GM19035 (cell line): ENCODE measurements around the gene COG5.

ENCODE experiments used
- ATAC-seq: cut with Tn5 transposase; IDR thresholded peaks from one replicate; pipeline ENCODE4 v1.9.1; 2021; ENCODE audit not compliant: unreplicated experiment

COG5 gene

DNA sequence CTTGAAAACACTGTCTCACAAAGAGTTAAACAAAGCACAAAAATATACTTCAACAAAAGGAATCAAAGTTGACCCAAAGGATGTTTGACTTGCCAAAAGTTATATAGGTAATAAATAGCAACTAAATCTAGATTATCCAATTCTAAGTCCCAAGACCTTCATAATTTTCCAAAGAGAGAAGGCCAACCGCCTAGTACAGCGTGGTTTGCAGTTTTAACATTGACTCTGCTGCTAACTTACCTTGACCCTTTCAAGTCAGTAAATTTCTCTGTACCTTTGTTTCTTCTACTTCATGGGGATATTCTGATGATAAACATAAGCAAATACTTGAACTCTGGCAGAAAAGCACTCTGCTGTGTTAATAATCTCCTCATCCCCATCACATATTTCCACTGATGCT is 95.7 kb downstream of the COG5 start:
- no peak for ATAC-seq

DNA sequence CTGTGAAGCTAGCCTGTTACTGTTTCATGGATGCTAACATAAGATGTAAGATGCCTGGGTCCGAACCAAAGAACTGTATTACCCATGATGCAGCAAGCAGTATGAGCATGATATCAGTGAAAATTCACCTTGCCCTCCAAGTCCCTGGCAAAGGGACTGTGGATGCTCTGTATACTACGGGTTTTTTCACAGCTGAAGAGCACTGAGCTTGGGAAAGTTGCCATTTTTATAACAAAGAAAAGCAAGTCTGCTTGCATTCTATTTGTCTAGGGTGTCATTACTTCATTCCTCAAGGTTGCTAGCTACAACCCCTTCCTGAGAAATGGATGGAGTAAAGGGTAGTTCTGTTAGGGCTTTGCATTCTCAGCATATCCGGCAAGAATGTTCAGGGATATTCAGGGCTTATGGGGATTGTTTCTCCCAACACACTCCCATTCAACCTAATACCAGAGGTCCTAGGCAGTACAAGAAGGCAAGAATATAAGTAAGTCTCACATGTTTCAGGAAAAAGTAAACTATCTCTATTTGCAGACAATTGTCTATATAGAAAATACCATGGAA is 99.0 kb downstream of the COG5 start:
- no peak for ATAC-seq

DNA sequence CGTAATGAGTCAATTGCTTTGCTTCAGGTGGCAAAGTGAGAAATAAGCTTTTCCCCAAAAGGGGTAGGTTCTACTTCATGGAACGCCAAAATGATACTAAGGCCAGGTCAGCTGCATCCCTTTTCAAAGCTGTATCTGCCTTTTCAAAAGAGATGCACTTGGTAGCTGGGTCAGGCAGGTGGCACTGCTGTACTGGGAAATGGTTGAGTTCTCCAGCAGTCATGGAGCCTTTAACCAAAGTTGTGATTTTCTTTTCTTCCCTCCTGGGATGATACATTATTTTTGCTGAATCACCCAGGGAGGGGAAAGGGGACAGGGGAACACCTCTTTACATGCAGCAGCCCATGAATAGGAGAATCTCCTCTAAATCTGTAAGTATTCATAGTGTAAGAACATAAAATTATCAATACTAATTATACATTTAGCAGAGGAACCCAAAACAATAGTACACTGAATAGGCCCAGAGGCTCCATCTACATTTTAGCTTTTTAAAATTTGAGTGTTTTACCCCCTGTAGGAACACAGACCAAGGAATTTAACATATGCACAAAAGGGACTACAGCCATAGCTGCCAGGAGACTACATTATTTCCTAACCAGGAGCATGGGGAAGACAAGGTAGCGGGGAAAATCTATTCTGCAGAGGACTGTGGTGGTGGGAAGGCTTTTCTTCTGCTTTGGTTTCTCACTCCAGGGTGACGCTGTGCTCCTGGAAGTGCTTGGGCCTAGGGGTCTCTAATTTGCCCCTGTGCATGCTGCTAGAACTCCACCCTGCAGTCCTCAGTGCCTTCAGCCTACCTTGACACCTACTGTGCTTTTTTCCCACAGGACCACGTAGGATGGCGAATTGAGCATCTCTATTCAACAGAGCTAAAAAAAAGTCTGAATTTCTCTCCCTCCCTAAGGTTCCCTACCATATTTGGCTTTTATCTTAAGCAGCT is 100.3 kb downstream of the COG5 start:
- no peak for ATAC-seq

DNA sequence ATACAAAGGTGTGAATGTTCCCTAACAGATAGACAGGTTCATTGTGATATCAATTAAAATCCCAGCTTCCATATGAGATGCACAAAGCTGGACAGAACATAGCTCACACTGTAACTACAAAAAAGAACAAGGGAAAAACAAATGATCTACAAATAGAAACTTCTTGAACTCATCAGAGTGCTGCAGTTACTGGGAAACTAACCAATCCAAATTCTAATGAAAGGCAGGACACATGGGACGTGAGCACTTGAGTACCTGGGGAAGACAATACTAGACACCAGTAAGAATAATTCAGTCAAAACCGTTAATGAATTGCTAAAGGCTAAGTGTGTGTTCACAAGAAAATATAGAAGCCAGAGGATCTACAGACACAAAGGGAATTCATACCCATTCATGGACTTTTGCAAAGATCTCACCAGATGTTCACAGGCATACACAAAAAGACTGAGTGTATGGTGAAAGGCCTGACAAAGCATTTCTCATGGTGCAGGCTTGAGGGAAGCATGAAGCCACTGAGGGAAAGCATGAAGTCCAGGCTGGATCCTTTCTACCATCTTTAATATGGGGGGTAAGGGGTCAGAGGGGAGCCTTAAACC is 101.7 kb downstream of the COG5 start:
- ATAC-seq = no peak

DNA sequence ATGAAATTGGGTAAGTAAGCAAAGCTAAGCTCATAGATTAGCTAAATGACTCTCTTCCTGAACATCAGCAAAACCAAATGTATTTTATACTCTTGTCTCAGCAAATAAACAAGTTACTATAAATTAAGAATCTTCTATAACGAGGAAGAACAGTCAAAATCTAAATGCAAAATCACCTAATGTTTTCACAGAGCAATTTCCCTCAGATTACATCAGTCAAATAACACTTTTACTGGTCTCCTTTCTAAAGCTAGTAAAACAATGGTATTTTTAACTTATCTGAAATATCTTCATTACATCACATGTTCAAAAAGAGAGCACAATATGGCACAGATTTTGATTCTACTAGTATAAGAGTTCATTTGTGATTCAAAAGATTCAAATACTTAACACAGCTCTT is 110.3 kb downstream of the COG5 start:
- ATAC-seq = no peak

DNA sequence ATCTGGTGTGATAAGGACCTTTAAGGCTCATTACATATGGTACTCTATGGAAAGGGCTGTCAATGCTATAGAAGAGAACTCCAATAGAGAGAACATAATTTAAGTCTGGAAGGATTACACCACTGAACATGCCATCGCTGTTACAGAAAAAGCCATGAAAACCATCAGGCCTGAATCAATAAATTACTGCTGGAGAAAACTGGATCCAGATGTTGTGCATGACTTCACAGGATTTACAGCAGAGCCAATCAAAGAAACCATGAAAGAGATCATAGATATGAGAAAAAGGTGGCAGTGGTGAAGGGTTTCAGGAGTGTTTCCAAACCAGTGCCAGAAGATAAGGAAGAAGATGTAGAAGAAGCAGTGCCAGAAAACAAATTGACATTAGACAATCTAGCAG is 112.8 kb downstream of the COG5 start:
- no peak for ATAC-seq

DNA sequence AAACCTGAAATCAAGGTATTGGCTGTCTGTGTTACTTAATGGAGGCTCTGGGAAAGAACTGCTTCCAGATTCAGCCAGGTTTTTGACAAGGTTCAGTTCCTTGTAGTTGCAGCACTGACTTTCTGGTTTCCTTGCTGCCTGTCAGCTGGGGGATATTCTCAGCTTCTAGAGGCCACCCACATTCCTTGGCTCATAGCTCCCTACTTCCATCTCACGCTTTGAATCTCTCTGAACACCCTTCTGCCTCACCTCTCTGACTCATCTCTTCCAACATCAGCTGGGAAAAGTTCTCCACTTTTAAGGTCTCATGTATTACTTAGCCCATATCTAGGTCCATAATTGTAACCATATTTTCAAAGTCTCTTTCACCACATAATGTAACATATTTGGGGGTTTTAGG is 116.7 kb downstream of the COG5 start:
- no peak for ATAC-seq

DNA sequence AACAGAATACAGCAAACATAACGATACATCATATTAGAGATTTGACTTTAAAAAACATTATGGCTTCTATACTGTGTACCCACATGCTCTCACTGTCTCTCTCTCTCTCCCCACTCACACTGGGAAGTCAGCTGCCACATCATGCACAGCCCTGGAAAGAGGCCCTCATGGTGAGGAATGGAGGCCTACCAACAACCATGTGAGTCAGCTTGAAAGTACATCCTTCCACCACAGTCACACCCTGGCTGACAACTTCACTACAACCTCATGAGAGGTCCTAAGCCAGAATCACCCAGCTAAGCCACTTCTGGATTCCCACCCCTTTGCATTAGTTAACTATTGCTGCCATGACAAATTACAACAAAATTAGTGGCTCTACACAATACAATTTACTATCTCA is 117.2 kb downstream of the COG5 start:
- ATAC-seq = no peak

DNA sequence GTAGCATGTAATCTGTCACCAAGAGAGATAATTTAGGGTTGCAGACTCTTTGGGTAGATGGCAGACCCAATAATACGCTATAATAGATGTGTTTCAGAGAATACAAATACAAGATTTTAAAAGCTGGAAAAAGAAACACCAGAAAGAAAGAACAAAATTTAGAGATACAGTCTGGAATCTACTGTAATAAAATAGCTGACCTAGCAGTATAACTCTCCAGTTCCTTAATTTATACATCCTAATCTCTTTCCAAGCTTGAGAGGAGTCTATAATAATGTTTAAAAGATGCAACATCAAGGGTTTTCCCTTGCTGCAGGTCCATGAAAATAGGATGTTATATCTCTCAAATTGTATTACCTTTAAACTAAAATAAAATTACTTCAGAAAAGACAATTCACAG is 121.0 kb downstream of the COG5 start:
- no peak for ATAC-seq

DNA sequence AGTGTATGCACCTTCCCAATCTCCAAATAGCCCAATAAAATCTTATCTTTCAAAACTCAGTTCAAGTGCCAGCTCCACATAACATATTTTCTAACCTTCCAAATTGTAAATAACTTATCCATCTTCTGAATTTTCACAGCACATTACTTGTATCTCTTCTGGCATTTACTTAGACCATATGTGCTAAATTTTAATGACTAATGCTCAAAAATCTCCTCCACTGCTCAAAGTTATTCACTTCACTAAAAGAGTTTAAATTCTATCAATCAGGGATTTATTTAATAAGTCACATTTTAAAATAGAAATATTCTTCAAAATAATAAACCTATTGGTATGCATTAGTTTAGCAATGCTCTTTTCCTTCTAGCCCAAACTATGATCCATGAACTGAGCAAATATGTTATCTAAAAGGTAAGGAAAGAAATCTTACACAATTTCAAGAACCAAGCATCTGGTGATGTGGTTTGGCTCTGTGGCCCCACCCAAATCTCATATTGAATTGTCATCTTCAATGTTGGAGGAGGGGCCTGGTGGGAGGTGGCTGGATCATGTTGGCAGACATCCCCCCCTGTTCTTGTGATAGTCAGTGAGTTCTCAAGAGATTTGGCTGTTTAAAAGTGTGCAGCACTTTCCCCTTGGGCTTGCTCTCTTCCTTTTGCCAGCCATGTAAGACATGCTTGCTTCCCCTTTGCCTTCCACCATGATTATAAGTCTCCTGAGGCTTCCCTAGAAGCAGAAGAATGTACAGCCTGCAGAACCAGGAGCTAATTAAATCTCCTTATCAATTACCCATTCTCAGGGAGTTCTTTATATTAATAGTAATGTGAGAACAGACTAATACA is 121.9 kb downstream of the COG5 start:
- ATAC-seq = no peak

DNA sequence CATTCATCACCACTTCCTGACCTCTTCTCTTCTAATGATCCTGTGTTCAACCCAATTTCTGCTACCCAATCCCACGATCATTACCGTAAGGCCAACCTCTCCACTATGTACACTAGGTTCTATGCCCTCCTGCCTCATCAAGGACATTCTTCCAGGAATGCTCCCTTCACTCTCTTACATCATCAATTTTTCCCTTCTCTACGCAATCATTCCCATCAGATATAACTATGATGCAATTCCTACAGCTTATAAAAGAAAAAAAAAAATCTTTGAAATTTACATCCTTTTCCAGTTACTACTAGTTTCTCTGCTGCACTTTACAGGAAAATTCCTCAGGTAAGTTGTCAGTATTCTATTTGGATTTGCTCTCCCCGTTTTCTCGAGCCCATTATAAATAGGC is 124.7 kb downstream of the COG5 start:
- no peak for ATAC-seq

DNA sequence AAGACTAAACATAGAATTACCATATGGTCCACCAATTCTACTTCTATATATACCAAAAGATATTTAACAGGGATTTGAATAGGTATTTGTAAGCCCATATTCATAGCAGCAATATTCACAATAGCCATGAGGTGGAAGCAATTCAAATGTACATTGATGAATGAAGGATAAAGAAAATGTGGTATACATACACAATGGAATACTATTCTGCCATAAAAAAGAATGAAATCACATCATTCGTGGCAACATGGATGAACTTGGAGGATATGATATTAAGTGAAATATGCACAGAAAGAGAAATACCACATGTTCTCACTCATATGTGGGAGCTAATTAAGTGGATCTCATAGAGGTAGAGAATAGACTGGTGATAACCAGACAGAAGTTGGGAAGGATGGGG is 128.0 kb downstream of the COG5 start:
- ATAC-seq = no peak

DNA sequence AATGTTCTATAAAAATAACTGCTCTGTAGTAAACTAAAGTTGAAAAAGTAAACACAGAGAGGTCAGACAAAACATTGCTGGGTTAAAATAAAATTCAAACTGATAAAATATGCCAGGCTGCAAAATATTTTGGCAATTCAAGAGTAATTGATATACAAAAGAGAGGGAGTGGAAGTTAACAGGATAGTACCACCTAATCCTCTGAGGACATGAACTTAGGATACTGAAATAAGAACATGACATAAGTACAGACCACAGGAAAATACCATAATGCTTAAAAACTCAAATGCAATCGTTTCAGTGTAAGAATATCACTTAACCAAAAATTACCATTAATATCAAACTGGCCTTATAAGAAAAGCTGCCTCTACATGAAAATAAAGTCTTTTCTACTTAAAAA is 131.5 kb downstream of the COG5 start:
- no peak for ATAC-seq

DNA sequence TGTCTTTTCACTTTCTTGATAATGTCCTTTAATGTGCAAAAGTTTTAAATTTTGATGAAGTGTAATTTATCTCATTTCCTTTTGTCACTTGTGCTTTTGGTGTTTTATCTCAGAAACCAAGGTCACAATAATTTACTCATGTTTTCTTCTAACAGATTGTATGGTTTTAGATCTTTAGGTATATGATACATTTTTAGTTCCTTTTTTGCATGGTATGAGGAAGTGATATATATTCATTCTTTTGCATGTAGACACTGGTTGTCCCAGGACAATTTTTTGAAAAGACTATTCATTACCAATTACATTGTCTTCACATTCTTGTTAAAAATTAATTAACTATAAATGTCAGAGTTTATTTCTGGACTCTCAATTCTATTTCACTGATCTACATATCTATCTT is 133.7 kb downstream of the COG5 start:
- no peak for ATAC-seq

DNA sequence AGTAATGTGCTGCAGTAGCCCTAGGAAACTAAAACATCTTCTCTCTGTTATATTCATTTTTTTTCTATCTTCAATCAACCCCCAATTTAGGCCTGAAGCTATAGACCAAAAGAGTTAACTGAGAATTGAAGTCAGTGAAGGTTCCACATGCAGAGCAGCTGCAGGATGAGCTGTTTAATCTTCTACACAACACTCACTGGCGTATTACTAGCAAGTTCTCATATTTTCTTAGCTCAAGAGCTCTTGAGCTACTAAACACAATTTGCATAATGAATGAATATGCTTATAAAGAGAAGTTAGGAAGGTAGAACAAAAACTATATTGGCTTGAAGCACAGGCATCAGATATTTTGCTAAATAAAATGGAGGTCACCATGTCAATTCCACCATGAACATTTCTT is 135.1 kb downstream of the COG5 start:
- ATAC-seq = no peak

DNA sequence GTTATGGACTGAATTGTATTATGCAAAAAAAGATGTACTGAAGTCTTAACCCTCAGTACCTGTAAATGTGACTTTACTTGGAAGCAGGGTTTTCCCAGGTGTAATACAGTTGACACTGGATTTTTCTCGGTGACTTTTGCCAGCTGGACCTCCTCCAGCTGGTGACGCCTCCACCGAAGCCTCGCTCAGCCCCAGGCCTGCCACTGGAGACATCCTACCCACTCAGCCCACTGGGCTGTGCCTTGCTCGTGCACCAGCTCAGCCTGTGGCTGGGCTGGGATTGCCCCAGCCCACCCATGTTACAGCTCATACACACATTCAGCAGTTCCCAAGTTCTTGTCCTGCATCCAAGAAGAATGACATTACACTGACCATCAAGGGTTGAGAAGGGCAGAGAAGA is 136.3 kb downstream of the COG5 start:
- ATAC-seq = no peak

DNA sequence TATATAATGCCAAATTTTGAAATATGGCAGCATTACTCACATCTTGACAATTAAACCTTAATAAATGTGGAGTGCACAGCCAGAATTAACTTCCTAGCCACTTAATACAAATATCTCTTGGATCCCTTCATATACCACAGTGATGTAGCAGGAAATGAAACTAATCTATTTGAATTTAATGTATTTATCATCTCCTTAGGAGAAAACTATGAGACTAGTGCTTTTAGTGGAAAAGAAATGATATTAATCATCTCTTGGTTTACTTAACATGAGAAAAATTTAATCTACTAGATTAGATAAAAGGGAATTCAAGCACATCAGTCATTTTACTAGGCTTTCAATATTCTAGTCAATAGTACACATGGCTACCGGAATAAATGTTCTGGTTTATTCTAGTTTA is 149.5 kb downstream of the COG5 start:
- no peak for ATAC-seq

DNA sequence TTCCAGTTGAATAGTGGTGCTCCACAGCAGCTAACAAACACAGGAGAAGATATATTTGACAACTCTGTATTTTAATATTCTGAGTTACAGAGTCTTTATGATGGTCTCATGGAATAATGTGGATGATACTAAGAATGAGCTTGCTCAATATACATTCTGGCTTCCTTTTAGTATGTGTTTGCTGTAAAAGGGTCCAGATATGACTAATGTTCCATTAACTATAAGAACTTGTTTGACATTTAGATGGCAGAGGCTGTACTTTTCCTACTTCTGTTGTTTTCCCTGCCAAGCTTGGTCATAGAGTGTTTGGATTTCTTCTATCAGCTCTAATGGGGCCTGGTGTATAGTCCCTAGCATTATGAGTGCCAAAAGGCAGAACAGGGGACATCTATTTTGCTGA is 155.4 kb downstream of the COG5 start:
- no peak for ATAC-seq

DNA sequence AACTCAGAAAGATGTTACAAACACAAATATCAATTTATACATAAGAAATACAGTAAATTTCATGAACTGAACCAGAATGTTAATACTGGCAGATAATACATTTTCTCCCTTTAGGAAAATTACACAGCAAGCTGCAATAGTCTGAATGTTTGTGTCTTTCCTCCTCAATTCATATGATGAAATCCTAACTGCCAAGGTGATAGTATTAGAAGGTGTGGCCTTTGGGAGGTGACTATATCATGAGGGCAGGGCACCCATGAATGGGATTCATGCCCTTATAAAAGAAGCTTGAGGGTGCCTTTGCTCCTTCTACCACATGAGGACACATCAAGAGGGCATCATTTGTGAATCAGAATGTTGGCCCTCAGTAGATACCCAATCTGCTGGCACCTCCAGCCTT is 158.2 kb downstream of the COG5 start:
- ATAC-seq = no peak

DNA sequence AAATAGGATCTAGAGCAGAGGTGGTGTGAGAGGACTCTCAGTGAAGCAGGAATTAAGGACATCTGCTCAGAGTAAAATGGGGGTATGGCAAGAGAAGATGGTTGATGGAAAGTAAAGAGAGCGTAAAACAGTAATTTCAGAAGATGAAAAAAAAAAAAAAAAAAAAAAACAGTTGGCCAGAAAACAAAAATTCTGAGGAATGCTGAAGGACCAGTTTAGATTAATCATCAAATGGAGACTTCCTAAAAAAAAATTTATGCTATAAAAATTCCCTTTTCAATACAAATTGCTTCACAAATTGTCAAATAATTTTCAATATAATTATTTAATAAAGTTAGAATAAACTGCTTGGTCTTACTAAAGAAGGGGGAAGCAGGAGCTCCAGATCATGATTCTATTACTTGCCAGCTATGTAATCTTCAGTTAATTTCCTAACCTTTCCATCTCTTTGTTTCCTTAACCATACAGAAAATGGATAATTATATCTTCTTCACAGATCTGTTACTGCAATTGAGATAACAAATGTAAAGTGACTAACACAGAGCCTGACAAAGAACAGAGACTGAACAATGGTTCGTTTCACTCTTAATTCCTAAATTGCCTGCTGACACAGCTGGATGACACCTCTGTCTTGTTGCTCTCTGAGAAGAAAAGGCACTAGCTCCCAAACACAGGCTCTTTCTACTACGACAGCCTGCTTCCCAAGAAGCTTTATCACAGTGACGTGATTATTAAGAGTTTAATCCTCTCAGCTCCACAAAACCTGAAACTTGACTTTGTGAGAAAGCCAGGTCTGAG is 158.8 kb downstream of the COG5 start:
- no peak for ATAC-seq

DNA sequence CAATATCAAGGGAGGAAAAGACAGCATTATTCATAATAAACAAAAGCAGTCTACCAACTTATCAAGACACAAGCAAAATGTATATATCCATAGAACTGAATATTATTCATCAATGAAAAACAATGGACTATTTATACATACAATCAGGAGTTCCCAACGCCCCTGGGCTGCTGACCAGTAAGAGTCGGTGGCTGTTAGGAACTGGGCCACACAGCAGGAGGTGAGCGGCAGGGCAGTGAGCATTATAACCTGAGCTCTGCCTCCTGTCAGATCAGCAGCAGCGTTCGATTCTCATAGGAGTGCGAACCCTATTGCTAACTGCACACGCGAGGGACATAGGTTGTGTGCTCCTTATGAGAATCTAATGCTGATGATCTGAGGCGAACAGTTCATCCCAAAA is 165.6 kb downstream of the COG5 start:
- no peak for ATAC-seq
